B cell (primary cell): ENCODE data around the gene ZNF689. TPM values are rescaled to one million over a fixed set of nuclear protein-coding genes. Genes with fewer than 3 reads are reported as not detected.

Source experiments
- ATAC-seq: fragments of 200-7000 bp; cut with Tn5 transposase; one replicate; pipeline ENCODE4 v1.10.0; 2021; ENCODE audit warnings: low read depth, mild to moderate bottlenecking, moderate number of reproducible peaks, moderate library complexity
- CTCF ChIA-PET: fragments of 350-600 bp; sonication (Branson Sonifier 250); formaldehyde crosslinking; loops from one replicate; lab custom pipeline; 2021; ENCODE audit warnings: antibody characterized with exemption, inconsistent platforms; lab: Charles Lee
- POLR2A ChIA-PET: fragments of 350-600 bp; sonication (Branson Sonifier 250); formaldehyde crosslinking; loops from one replicate; lab custom pipeline; 2021; ENCODE audit warnings: antibody characterized with exemption; lab: Charles Lee
- DNase-seq: peaks from one replicate; pipeline ENCODE4 v3.0.0; 2013
- H2AFZ ChIP-seq: 2 replicates; pipeline ENCODE4 v1.6.1; 2012; ENCODE audit warnings: mild to moderate bottlenecking, low read depth, low read length; ENCODE audit not compliant: insufficient read depth, poor library complexity, severe bottlenecking
- H3K27ac ChIP-seq, 2 donors: 1 replicate in 1 of 2; 2 replicates in 1 of 2; pipeline ENCODE4 v1.5.1; 2012 to 2013; ENCODE audit warnings: low read length in 2 of 2, mild to moderate bottlenecking in 2 of 2, moderate library complexity in 1 of 2
- H3K27me3 ChIP-seq, 4 experiments: fragments of 200-600 bp in 1 of 4; sonication (generic) in 1 of 4; replicated peaks in 1 of 4; 1 replicate in 2 of 4; 2 replicates in 2 of 4; pipeline versions ENCODE4 v1.6.1 to v1.7.0; 2013 to 2016; ENCODE audit warnings: low read length in 3 of 4, mild to moderate bottlenecking in 2 of 4, mixed read lengths in 1 of 4, moderate library complexity in 1 of 4; ENCODE audit not compliant: insufficient read depth in 4 of 4, control insufficient read depth in 3 of 4; ENCODE audit errors: control extremely low read depth in 1 of 4
- H3K36me3 ChIP-seq, 2 experiments: replicated peaks in 1 of 2; 1 replicate in 1 of 2; 2 replicates in 1 of 2; pipeline versions ENCODE4 v1.6.1 to v1.7.1; 2013; ENCODE audit warnings: low read length in 1 of 2; ENCODE audit not compliant: insufficient read depth in 2 of 2, control insufficient read depth in 1 of 2; ENCODE audit errors: control extremely low read depth in 1 of 2, extremely low read depth in 1 of 2
- H3K4me1 ChIP-seq, 2 donors: fragments of 200-600 bp in 1 of 2; sonication (generic) in 1 of 2; 1 replicate in 1 of 2; 2 replicates in 1 of 2; pipeline versions ENCODE4 v1.5.1 to v1.6.1; 2013 to 2017; ENCODE audit warnings: low read length in 2 of 2; ENCODE audit not compliant: control insufficient read depth in 2 of 2, insufficient read depth in 2 of 2
- H3K4me2 ChIP-seq: replicated peaks from 2 replicates; pipeline ENCODE3; 2012; ENCODE audit warnings: mild to moderate bottlenecking, low read depth, low read length; ENCODE audit not compliant: poor library complexity, severe bottlenecking
- H3K4me3 ChIP-seq, 5 experiments: fragments of 200-600 bp in 1 of 5; sonication (generic) in 1 of 5; 1 replicate in 3 of 5; 2 replicates in 2 of 5; pipeline versions ENCODE4 v1.5.1 to v1.7.0; 2011 to 2016; ENCODE audit warnings: low read length in 4 of 5, mild to moderate bottlenecking in 4 of 5, low read depth in 2 of 5, control low read depth in 1 of 5, moderate library complexity in 1 of 5; ENCODE audit not compliant: insufficient read depth in 1 of 5; ENCODE audit errors: control extremely low read depth in 1 of 5, extremely low read depth in 1 of 5
- H3K79me2 ChIP-seq: fragments of 200-600 bp; sonication (generic); one replicate; pipeline ENCODE4 v1.6.0; 2016; ENCODE audit warnings: low read length; ENCODE audit not compliant: control insufficient read depth, insufficient read depth
- H3K9ac ChIP-seq: fragments of 200-600 bp; sonication (generic); 2 replicates; pipeline ENCODE4 v1.6.1; 2017; ENCODE audit warnings: mild to moderate bottlenecking, low read length, moderate library complexity
- H3K9me3 ChIP-seq, 3 donors: one replicate each; pipeline versions ENCODE4 v1.6.1 to v1.7.1; 2013; ENCODE audit warnings: low read length in 2 of 3; ENCODE audit not compliant: control insufficient read depth in 2 of 3, insufficient read depth in 1 of 3; ENCODE audit errors: control extremely low read depth in 1 of 3
- H4K20me1 ChIP-seq: 2 replicates; pipeline ENCODE4 v1.6.0; 2012; ENCODE audit warnings: mild to moderate bottlenecking, low read length; ENCODE audit not compliant: insufficient read depth, control insufficient read depth, poor library complexity, severe bottlenecking
- H3K27ac Mint-ChIP-seq: one replicate; pipeline ENCODE4 v1.8.0; 2021; ENCODE audit warnings: mixed read lengths
- H3K27me3 Mint-ChIP-seq: one replicate; pipeline ENCODE4 v1.8.0; 2021; ENCODE audit warnings: mixed read lengths
- H3K4me1 Mint-ChIP-seq: one replicate; pipeline ENCODE4 v1.8.0; 2021; ENCODE audit warnings: mixed read lengths
- H3K4me3 Mint-ChIP-seq: one replicate; pipeline ENCODE4 v1.8.0; 2021; ENCODE audit warnings: mixed read lengths
- H3K9me3 Mint-ChIP-seq: one replicate; pipeline ENCODE4 v1.8.0; 2022; ENCODE audit warnings: mixed read lengths; ENCODE audit not compliant: insufficient read depth
- EZH2 ChIP-seq: IDR thresholded peaks from 2 replicates; pipeline ENCODE4 v1.6.1; 2012; ENCODE audit warnings: borderline replicate concordance, low read depth, mild to moderate bottlenecking, moderate library complexity, low read length; ENCODE audit not compliant: insufficient read depth, poor library complexity, severe bottlenecking
- WGBS: methylation state at CpG from one replicate; pipeline ENCODE4 v1.1.5; 2013; ENCODE audit warnings: missing lambda C conversion rate; ENCODE audit not compliant: insufficient coverage; 5-methylcytosine and 5-hydroxymethylcytosine counted together
- intact Hi-C: fragments of 100-400 bp; cut with micrococcal nuclease; formaldehyde crosslinking; loops from one replicate; pipeline ENCODE4 v1.10.0; 2022
- polyA plus RNA-seq: library from polyadenylated mRNA; depleted of rRNA; stranded (reverse); fragments of >200 nt; gene quantifications from 2 replicates; pipeline ENCODE4 v1.2.3, GENCODE V29; 2012
- total RNA-seq, 2 donors: library from RNA; stranded (reverse); fragments of 120-200 nt in 1 of 2; gene quantifications; 1 replicate in 1 of 2; 2 replicates in 1 of 2; pipeline versions ENCODE4 v1.2.3 to v1.2.4, GENCODE V29; 2013 to 2022
- TF ChIP-seq, protein P1 (sequence below): fragments of 200-600 bp; IDR thresholded peaks from one replicate; pipeline ENCODE4 v1.8.0; 2022; ENCODE audit warnings: antibody characterized with exemption, mild to moderate bottlenecking

The ZNF689 gene
- total and polyA plus RNA-seq, 2 donors (not counting 1 experiment from before 2014, with no cell fraction given): 8.1 to 12.4 TPM

DNA sequence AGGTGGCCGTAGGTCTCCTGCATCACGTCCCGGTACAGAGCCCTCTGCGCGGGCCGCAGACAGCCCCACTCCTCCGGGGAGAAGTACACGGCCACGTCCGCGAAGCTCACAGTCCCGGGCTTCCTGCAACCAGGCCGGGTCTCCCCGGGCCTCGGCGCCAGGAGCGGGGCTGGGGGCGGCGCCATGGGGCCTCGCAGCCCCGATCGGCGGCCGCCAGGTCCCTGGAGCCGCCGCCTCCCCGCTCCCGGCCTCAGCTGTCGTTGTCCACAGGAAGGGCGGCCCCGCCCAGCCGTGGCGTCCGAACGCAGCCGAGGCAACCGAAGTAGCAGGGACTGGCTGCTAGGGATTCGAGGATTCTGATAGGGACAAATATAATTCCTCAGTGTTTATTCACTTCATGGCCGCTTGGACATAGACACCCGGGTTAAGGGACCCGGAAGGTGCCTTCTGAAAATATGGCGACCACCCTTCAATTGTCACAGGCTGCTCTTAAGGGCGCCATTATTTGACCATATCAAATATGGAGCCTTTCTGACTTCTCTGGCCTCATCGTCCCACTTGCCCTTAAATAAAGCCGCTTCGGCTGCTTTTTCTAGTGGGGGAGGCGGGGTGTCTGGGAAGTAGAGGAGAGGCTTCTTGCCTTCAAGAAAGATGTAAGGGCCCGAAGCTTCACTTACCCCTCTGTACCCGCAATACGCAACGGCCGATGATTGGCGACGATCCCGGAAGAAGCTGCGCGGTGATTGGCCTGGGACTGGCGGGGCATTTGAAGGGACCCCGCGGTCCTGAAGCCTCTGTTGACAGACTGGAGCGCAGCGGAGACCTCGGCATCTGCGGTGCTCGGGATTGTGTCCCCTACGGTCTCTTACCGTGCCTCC lies 38.5 kb downstream of the ZNF689 start, which contains the start of gene ZNF688:
TSS of gene ZNF688 (minus strand) at position 270 of the 878 bp plus-strand sequence. CDS start at position 185, 85 bp downstream.
- under 1% methylated on average over 62 of the region's 67 CpGs for WGBS
- no peaks in the 10 kb centered on the region for H3K9me3 ChIP-seq
- CTCF ChIA-PET: interaction anchor here (0.8 to 2.8 kb wide), 9 partner anchors 10 to 177 kb away, joined by 3 to 21 read pairs (median 4); partner anchors contain the start of genes DCTPP1, PRR14, ZNF747 and ZNF764
- POLR2A ChIA-PET: interaction anchor here (0.5 to 3.0 kb wide), 19 partner anchors 12 to 376 kb away, joined by 3 to 81 read pairs (median 4); partner anchors contain the start of genes DCTPP1, FBRS, PRR14 and SEPHS2
- H3K27ac ChIP-seq: peak within 1 kb of the TSS; percentile 96 to 97
- H2AFZ ChIP-seq: peak within 1 kb of the TSS; percentile 96
- H3K9me3 Mint-ChIP-seq: no peaks in the 10 kb centered on the region
- H3K27me3 ChIP-seq: no peaks in the 10 kb centered on the region
- H3K4me1 Mint-ChIP-seq: peaks cover 40% of the 10 kb centered on the region
- peak within 1 kb of the TSS; percentile 72 to 89 (median 86) for H3K4me3 ChIP-seq
- H4K20me1 ChIP-seq: no peaks in the 10 kb centered on the region
- peak within 1 kb of the TSS; percentile 94 for H3K9ac ChIP-seq
- no peaks in the 10 kb centered on the region for H3K36me3 ChIP-seq
- H3K4me3 Mint-ChIP-seq: peak within 1 kb of the TSS; percentile 91
- H3K27me3 Mint-ChIP-seq: no peaks in the 10 kb centered on the region
- peak; percentile 86 for ATAC-seq
- H3K4me1 ChIP-seq: peaks cover 29 to 43% of the 10 kb centered on the region in 2 donors
- intact Hi-C loops: loop anchor here (1.0 to 2.0 kb wide), 10 partner anchors 13 to 201 kb away; partner anchors contain the start of genes FBRS, TBC1D10B, ZNF689 and ZNF764
- H3K27ac Mint-ChIP-seq: peak within 1 kb of the TSS; percentile 99
- H3K79me2 ChIP-seq: peaks cover 6% of the 10 kb centered on the region
- TF ChIP-seq, protein P1, sequence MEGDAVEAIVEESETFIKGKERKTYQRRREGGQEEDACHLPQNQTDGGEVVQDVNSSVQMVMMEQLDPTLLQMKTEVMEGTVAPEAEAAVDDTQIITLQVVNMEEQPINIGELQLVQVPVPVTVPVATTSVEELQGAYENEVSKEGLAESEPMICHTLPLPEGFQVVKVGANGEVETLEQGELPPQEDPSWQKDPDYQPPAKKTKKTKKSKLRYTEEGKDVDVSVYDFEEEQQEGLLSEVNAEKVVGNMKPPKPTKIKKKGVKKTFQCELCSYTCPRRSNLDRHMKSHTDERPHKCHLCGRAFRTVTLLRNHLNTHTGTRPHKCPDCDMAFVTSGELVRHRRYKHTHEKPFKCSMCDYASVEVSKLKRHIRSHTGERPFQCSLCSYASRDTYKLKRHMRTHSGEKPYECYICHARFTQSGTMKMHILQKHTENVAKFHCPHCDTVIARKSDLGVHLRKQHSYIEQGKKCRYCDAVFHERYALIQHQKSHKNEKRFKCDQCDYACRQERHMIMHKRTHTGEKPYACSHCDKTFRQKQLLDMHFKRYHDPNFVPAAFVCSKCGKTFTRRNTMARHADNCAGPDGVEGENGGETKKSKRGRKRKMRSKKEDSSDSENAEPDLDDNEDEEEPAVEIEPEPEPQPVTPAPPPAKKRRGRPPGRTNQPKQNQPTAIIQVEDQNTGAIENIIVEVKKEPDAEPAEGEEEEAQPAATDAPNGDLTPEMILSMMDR: no peak
- TF ChIP-seq EZH2: no peak
- H3K4me2 ChIP-seq: peak within 1 kb of the TSS; percentile 88
- peak; percentile 97 for DNase-seq
